HG03108 (cell line): ENCODE data around the gene DCXR.

ENCODE experiments used
- ATAC-seq: cut with Tn5 transposase; IDR thresholded peaks from one replicate; pipeline ENCODE4 v1.9.1; 2021; ENCODE audit warnings: moderate library complexity; ENCODE audit not compliant: unreplicated experiment

The DCXR gene

GRCh38 chr17:82024859-82025258 lies 12.6 kb downstream of the DCXR start:
- no peak for ATAC-seq

GRCh38 chr17:82023447-82024241 lies 13.9 kb downstream of the DCXR start:
- ATAC-seq, result peak; percentile 7

- ATAC-seq, result peak; percentile 88
These were observed 14.5 kb downstream of the DCXR start, which contains the start of gene LRRC45 for GRCh38 chr17:82022981-82023446. TSS of gene LRRC45 (plus strand) at chr17:82023305. CDS start at chr17:82023644, 339 bp downstream.

- no peak for ATAC-seq
These were observed 15.1 kb downstream of the DCXR start, which contains the start of gene CENPX for GRCh38 chr17:82022310-82022980. TSS of gene CENPX (minus strand) at chr17:82022878. CDS start at chr17:82022861, 17 bp downstream.

- ATAC-seq, result no peak
These were observed 15.6 kb downstream of the DCXR start for GRCh38 chr17:82021900-82022309.

- no peak for ATAC-seq
These were observed 16.2 kb downstream of the DCXR start for GRCh38 chr17:82021107-82021899.

- no peak for ATAC-seq
These were observed 16.9 kb downstream of the DCXR start for GRCh38 chr17:82020572-82021106.

GRCh38 chr17:82019690-82020571 lies 17.6 kb downstream of the DCXR start:
- no peak for ATAC-seq

GRCh38 chr17:82018989-82019689 lies 18.4 kb downstream of the DCXR start:
- ATAC-seq, result no peak

- no peak for ATAC-seq
These were observed 19.1 kb downstream of the DCXR start for GRCh38 chr17:82018152-82018988.

- no peak for ATAC-seq
These were observed 19.8 kb downstream of the DCXR start for GRCh38 chr17:82017612-82018151.

- no peak for ATAC-seq
These were observed 20.5 kb downstream of the DCXR start for GRCh38 chr17:82016875-82017459.

GRCh38 chr17:82016061-82016874 lies 21.2 kb downstream of the DCXR start:
- ATAC-seq, result no peak

GRCh38 chr17:82015311-82015971 lies 22.1 kb downstream of the DCXR start:
- no peak for ATAC-seq

- no peak for ATAC-seq
These were observed 22.6 kb downstream of the DCXR start for GRCh38 chr17:82014971-82015310.

- ATAC-seq, result no peak
These were observed 23.1 kb downstream of the DCXR start for GRCh38 chr17:82014432-82014831.
